ENCODE measurements around the gene TJP2. TPM values are rescaled to one million over a fixed set of nuclear protein-coding genes. Genes with fewer than 3 reads are reported as not detected.

TJP2 gene
- total RNA-seq, 1 experiment from 2014 or later = 25.8 TPM

GRCh38 chr9:69190086-69190862 lies 16.2 kb downstream of the TJP2 start:
- DNase-seq (ENCODE audit: low read depth in 1 of 2, low spot score in 2 of 2) = no peak
- Histone ChIP-seq H3K4me1 (replicated peaks) (peaks cover 16% of the 10 kb centered on the region), H3K27ac (no peak overlapping the region), H3K36me3 (no peaks in the 10 kb centered on the region), H3K4me3 (no peak overlapping the region), H3K9me3 (replicated peaks) (no peaks in the 10 kb centered on the region), H3K27me3 (replicated peaks) (no peaks in the 10 kb centered on the region)

- Histone ChIP-seq H3K27me3 (replicated peaks) (no peaks in the 10 kb centered on the region), H3K4me3 (no peak overlapping the region), H3K9me3 (replicated peaks) (no peaks in the 10 kb centered on the region), H3K27ac (no peak overlapping the region), H3K4me1 (replicated peaks) (peaks cover 16% of the 10 kb centered on the region), H3K36me3 (no peaks in the 10 kb centered on the region)
- DNase-seq (ENCODE audit: low read depth in 1 of 2, low spot score in 2 of 2) = no peak
Observed at GRCh38 chr9:69190863-69191181, 16.7 kb downstream of the TJP2 start.

GRCh38 chr9:69191231-69191630 lies 17.2 kb downstream of the TJP2 start:
- no peak overlapping the region for H3K27ac ChIP-seq
- H3K36me3 ChIP-seq = no peaks in the 10 kb centered on the region
- no peak for DNase-seq (ENCODE audit: low read depth in 1 of 2, low spot score in 2 of 2)
- H3K9me3 ChIP-seq (replicated peaks) = no peaks in the 10 kb centered on the region
- H3K27me3 ChIP-seq (replicated peaks) = no peaks in the 10 kb centered on the region
- peaks cover 14% of the 10 kb centered on the region for H3K4me1 ChIP-seq (replicated peaks)
- H3K4me3 ChIP-seq = no peak overlapping the region

GRCh38 chr9:69192214-69192613 lies 18.1 kb downstream of the TJP2 start:
- no peaks in the 10 kb centered on the region for H3K36me3 ChIP-seq
- no peak overlapping the region for H3K4me3 ChIP-seq
- H3K27me3 ChIP-seq (replicated peaks) = no peaks in the 10 kb centered on the region
- H3K4me1 ChIP-seq (replicated peaks) = peaks cover 4% of the 10 kb centered on the region
- H3K9me3 ChIP-seq (replicated peaks) = no peaks in the 10 kb centered on the region
- H3K27ac ChIP-seq = no peak overlapping the region
- DNase-seq (ENCODE audit: low read depth in 1 of 2, low spot score in 2 of 2) = no peak

- Histone ChIP-seq H3K27me3 (replicated peaks) (no peaks in the 10 kb centered on the region), H3K27ac (no peak overlapping the region), H3K36me3 (no peaks in the 10 kb centered on the region), H3K4me1 (replicated peaks) (no peaks in the 10 kb centered on the region), H3K9me3 (replicated peaks) (no peaks in the 10 kb centered on the region), H3K4me3 (no peak overlapping the region)
- DNase-seq (ENCODE audit: low read depth in 1 of 2, low spot score in 2 of 2) = no peak
Observed at GRCh38 chr9:69193685-69194032, 19.6 kb downstream of the TJP2 start.

GRCh38 chr9:69194702-69195418 lies 20.8 kb downstream of the TJP2 start:
- DNase-seq (ENCODE audit: low read depth in 1 of 2, low spot score in 2 of 2) = no peak

GRCh38 chr9:69195668-69196067 lies 21.6 kb downstream of the TJP2 start:
- no peaks in the 10 kb centered on the region for H3K9me3 ChIP-seq (replicated peaks)
- H3K27ac ChIP-seq = no peak overlapping the region
- no peaks in the 10 kb centered on the region for H3K4me1 ChIP-seq (replicated peaks)
- no peaks in the 10 kb centered on the region for H3K27me3 ChIP-seq (replicated peaks)
- no peak for DNase-seq (ENCODE audit: low read depth in 1 of 2, low spot score in 2 of 2)
- no peak overlapping the region for H3K4me3 ChIP-seq
- H3K36me3 ChIP-seq = no peaks in the 10 kb centered on the region

More at GRCh38 chr9:69194702-69195418, 20.8 kb downstream of the TJP2 start:
- Histone ChIP-seq H3K27ac (no peak overlapping the region), H3K4me1 (replicated peaks) (no peaks in the 10 kb centered on the region), H3K27me3 (replicated peaks) (no peaks in the 10 kb centered on the region), H3K9me3 (replicated peaks) (no peaks in the 10 kb centered on the region), H3K4me3 (no peak overlapping the region), H3K36me3 (no peaks in the 10 kb centered on the region)

- H3K4me1 ChIP-seq (replicated peaks) = no peaks in the 10 kb centered on the region
- H3K36me3 ChIP-seq = no peaks in the 10 kb centered on the region
- no peak for DNase-seq (ENCODE audit: low read depth in 1 of 2, low spot score in 2 of 2)
- H3K27me3 ChIP-seq (replicated peaks) = no peaks in the 10 kb centered on the region
- no peak overlapping the region for H3K27ac ChIP-seq
- no peak overlapping the region for H3K4me3 ChIP-seq
- no peaks in the 10 kb centered on the region for H3K9me3 ChIP-seq (replicated peaks)
Observed at GRCh38 chr9:69197687-69198086, 23.6 kb downstream of the TJP2 start.

GRCh38 chr9:69198521-69199220 lies 24.6 kb downstream of the TJP2 start:
- Histone ChIP-seq H3K36me3 (no peaks in the 10 kb centered on the region), H3K27ac (no peak overlapping the region), H3K4me1 (replicated peaks) (no peaks in the 10 kb centered on the region), H3K4me3 (no peak overlapping the region), H3K27me3 (replicated peaks) (no peaks in the 10 kb centered on the region), H3K9me3 (replicated peaks) (no peaks in the 10 kb centered on the region)
- no peak for DNase-seq (ENCODE audit: low read depth in 1 of 2, low spot score in 2 of 2)

- no peaks in the 10 kb centered on the region for H3K9me3 ChIP-seq (replicated peaks)
- H3K27ac ChIP-seq = no peak overlapping the region
- H3K27me3 ChIP-seq (replicated peaks) = no peaks in the 10 kb centered on the region
- H3K4me3 ChIP-seq = no peak overlapping the region
- peaks cover 5% of the 10 kb centered on the region; the same call in 1 of the 2 replicates for H3K4me1 ChIP-seq (replicated peaks)
- H3K36me3 ChIP-seq = no peaks in the 10 kb centered on the region
- DNase-seq (ENCODE audit: low read depth in 1 of 2, low spot score in 2 of 2) = no peak
Observed at GRCh38 chr9:69199769-69200470, 25.8 kb downstream of the TJP2 start.

GRCh38 chr9:69202556-69202955 lies 28.5 kb downstream of the TJP2 start:
- Histone ChIP-seq H3K4me1 (replicated peaks) (peaks cover 5% of the 10 kb centered on the region; the same call in 1 of the 2 replicates), H3K9me3 (replicated peaks) (no peaks in the 10 kb centered on the region), H3K36me3 (no peaks in the 10 kb centered on the region), H3K27ac (no peak overlapping the region), H3K4me3 (no peak overlapping the region), H3K27me3 (replicated peaks) (no peaks in the 10 kb centered on the region)
- no peak for DNase-seq (ENCODE audit: low read depth in 1 of 2, low spot score in 2 of 2)

GRCh38 chr9:69204326-69204725 lies 30.2 kb downstream of the TJP2 start:
- Histone ChIP-seq H3K27ac (no peak overlapping the region), H3K9me3 (replicated peaks) (no peaks in the 10 kb centered on the region), H3K36me3 (no peaks in the 10 kb centered on the region), H3K4me3 (no peak overlapping the region), H3K27me3 (replicated peaks) (no peaks in the 10 kb centered on the region), H3K4me1 (replicated peaks) (peaks cover 5% of the 10 kb centered on the region; the same call in 1 of the 2 replicates)
- DNase-seq (ENCODE audit: low read depth in 1 of 2, low spot score in 2 of 2) = no peak

GRCh38 chr9:69204849-69205248 lies 30.8 kb downstream of the TJP2 start:
- Histone ChIP-seq H3K4me1 (replicated peaks) (peaks cover 5% of the 10 kb centered on the region; the same call in 1 of the 2 replicates), H3K27me3 (replicated peaks) (no peaks in the 10 kb centered on the region), H3K27ac (no peak overlapping the region), H3K9me3 (replicated peaks) (no peaks in the 10 kb centered on the region), H3K4me3 (no peak overlapping the region), H3K36me3 (no peaks in the 10 kb centered on the region)
- DNase-seq (ENCODE audit: low read depth in 1 of 2, low spot score in 2 of 2) = no peak

Data from SJSA1 (cell line).